Cardiac muscle cell (in vitro differentiated cells and primary cell): ENCODE measurements around the gene METTL15. TPM values are rescaled to one million over a fixed set of nuclear protein-coding genes. Genes with fewer than 3 reads are reported as not detected.

Source experiments
- DNase-seq, 2 donors: peaks; one replicate each; pipeline versions ENCODE4 v3.0.0 to v3.0.0-alpha.2; 2010 to 2017; ENCODE audit warnings: low read depth in 1 of 2, low spot score in 1 of 2
- H3K27ac ChIP-seq: fragments of 200-600 bp; sonication (generic); 2 replicates; pipeline ENCODE4 v1.5.1; 2016
- H3K27me3 ChIP-seq: fragments of 200-600 bp; sonication (generic); 2 replicates; pipeline ENCODE4 v1.6.0; 2016; ENCODE audit warnings: control low read depth
- H3K36me3 ChIP-seq: fragments of 200-600 bp; sonication (generic); 2 replicates; pipeline ENCODE4 v1.5.1; 2016; ENCODE audit warnings: control low read depth
- H3K4me1 ChIP-seq: fragments of 200-600 bp; sonication (generic); 2 replicates; pipeline ENCODE4 v1.8.1; 2017; ENCODE audit warnings: low read depth, mild to moderate bottlenecking, mixed run types
- H3K4me3 ChIP-seq: fragments of 200-600 bp; sonication (generic); 2 replicates; pipeline ENCODE4 v1.5.1; 2016; ENCODE audit warnings: mild to moderate bottlenecking
- H3K9me3 ChIP-seq: fragments of 200-600 bp; sonication (generic); 2 replicates; pipeline ENCODE4 v1.5.1; 2017; ENCODE audit warnings: low read depth, mild to moderate bottlenecking, control low read depth
- CTCF ChIP-seq: IDR thresholded peaks from 2 replicates; pipeline ENCODE4 v1.5.1; 2012; ENCODE audit warnings: low read depth, mild to moderate bottlenecking, low read length
- polyA plus RNA-seq: library from polyadenylated mRNA; unstranded; fragments of >200 nt; fragmentation: Nextera tagmentation; extraction: Ambion mirVana; gene quantifications from 2 replicates; pipeline ENCODE4 v1.2.1, GENCODE V29; 2016
- total RNA-seq: library from RNA; depleted of rRNA; stranded (reverse); fragments of >200 nt; gene quantifications from 2 replicates; pipeline ENCODE4 v1.2.3, GENCODE V29; 2016

METTL15 gene
- total and polyA plus RNA-seq, 2 experiments from 2014 or later: 13.2 to 15.3 TPM

GRCh38 chr11:28144808-28145207, 36.6 kb downstream of the METTL15 start:
- Histone ChIP-seq H3K27me3 (no peaks in the 10 kb centered on the region), H3K4me1 (no peaks in the 10 kb centered on the region), H3K4me3 (no peak overlapping the region), H3K9me3 (no peaks in the 10 kb centered on the region), H3K27ac (no peak overlapping the region), H3K36me3 (peaks cover 3% of the 10 kb centered on the region)
- peak in 1 of 2 donors; percentile 64 for DNase-seq
- TF ChIP-seq CTCF: no peak

- no peaks in the 10 kb centered on the region for H3K9me3 ChIP-seq
- no peak overlapping the region for H3K27ac ChIP-seq
- H3K36me3 ChIP-seq: peaks cover 3% of the 10 kb centered on the region
- no peak overlapping the region for H3K4me3 ChIP-seq
- H3K4me1 ChIP-seq: no peaks in the 10 kb centered on the region
- DNase-seq: peak in 1 of 2 donors; percentile 84
- no peaks in the 10 kb centered on the region for H3K27me3 ChIP-seq
- TF ChIP-seq CTCF: no peak
Observed at GRCh38 chr11:28146123-28146751, 38.0 kb downstream of the METTL15 start.

DNA sequence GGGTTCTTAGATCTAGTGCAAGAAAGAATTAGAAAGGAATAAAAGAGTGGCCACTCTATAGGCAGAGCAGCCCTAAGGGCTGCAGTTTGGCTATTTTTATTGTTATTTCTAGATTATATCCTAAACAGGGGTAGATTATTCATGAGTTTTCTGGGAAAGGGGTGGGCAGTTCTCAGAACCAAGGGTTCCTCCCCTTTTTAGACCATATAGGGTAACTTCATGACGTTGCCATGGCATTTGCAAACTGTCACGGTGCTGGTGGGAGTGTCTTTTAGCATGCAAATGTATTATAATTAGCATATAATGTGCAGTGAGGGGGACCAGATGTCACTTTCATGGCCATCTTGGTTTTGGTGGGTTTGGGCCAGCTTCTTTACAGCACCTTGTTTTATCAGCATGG, 44.6 kb downstream of the METTL15 start:
- no peak overlapping the region for H3K4me3 ChIP-seq
- H3K4me1 ChIP-seq: no peaks in the 10 kb centered on the region
- no peak for TF ChIP-seq CTCF
- H3K9me3 ChIP-seq: no peaks in the 10 kb centered on the region
- H3K27ac ChIP-seq: no peak overlapping the region
- no peak for DNase-seq
- peaks cover 3% of the 10 kb centered on the region for H3K36me3 ChIP-seq
- no peaks in the 10 kb centered on the region for H3K27me3 ChIP-seq

DNA sequence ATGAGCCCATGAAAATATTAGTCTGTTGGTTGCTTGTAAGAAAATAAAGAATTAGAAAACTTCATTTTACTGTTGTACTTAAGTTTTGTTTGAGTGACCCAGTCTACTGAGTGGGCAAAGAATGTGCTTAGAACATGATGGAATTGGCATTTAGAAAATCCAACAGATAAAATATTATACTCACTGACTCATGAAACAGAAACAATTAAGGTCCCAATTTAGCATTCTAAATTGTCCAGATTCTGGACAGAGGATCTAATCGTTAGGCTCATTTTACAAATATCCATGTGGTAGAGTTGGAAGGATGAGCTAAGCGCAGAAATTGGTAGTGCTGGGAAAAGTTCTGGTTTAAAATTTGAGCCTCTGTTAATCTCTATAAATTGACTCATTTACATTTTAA, 45.4 kb downstream of the METTL15 start:
- no peak for TF ChIP-seq CTCF
- Histone ChIP-seq H3K4me3 (no peak overlapping the region), H3K36me3 (peaks cover 10% of the 10 kb centered on the region), H3K27me3 (no peaks in the 10 kb centered on the region), H3K9me3 (no peaks in the 10 kb centered on the region), H3K27ac (no peak overlapping the region), H3K4me1 (no peaks in the 10 kb centered on the region)
- DNase-seq: no peak

DNA sequence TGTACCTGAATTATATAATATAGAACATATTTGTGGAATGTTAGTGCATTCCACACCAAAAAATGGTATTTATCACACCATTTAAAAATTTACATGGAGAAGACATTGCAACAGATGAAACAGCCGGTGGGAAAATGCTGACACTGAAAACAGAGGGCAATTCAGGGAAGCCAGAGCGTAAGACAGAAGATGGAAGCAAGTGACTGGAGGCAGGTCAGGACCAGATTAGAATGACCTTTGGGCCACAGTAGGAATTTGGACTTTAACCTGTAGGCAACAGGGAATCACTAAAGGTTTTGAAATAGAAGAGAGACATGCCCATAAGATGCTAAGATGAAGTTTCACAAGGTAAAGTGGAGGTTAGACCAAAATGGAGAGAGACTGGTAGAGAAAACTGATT, 60.5 kb downstream of the METTL15 start:
- no peaks in the 10 kb centered on the region for H3K36me3 ChIP-seq
- no peak overlapping the region for H3K4me3 ChIP-seq
- no peak for TF ChIP-seq CTCF
- DNase-seq: no peak
- H3K9me3 ChIP-seq: no peaks in the 10 kb centered on the region
- no peak overlapping the region for H3K27ac ChIP-seq
- no peaks in the 10 kb centered on the region for H3K27me3 ChIP-seq
- no peaks in the 10 kb centered on the region for H3K4me1 ChIP-seq
